Uterus (tissue), 4 donors: ENCODE measurements around the gene KDM4C. TPM values are rescaled to one million over a fixed set of nuclear protein-coding genes. Genes with fewer than 3 reads are reported as not detected.

ENCODE experiments used
- DNase-seq, 2 donors: peaks; one replicate each; pipeline ENCODE4 v3.0.0-alpha.2; 2019 to 2020
- H3K27ac ChIP-seq, 2 donors: fragments of 200-600 bp; sonication (generic); 1 replicate in 1 of 2; 2 replicates in 1 of 2; pipeline ENCODE4 v1.5.1; 2016 to 2018
- H3K27me3 ChIP-seq, 2 donors: fragments of 200-600 bp; sonication (generic); one replicate each; pipeline ENCODE4 v1.5.1; 2018 to 2019; ENCODE audit warnings: control low read depth in 1 of 2
- H3K36me3 ChIP-seq, 2 donors: fragments of 200-600 bp; sonication (generic); one replicate each; pipeline ENCODE4 v1.5.1; 2019; ENCODE audit warnings: control low read depth in 1 of 2
- H3K4me1 ChIP-seq, 2 donors: fragments of 200-600 bp; sonication (generic); one replicate each; pipeline ENCODE4 v1.5.1; 2018 to 2019; ENCODE audit warnings: control low read depth in 1 of 2
- H3K4me3 ChIP-seq, 2 donors: fragments of 200-600 bp; sonication (generic); 1 replicate in 1 of 2; 2 replicates in 1 of 2; pipeline ENCODE4 v1.5.1; 2018 to 2019; ENCODE audit warnings: mild to moderate bottlenecking in 1 of 2
- H3K9me3 ChIP-seq, 2 donors: fragments of 200-600 bp; sonication (generic); one replicate each; pipeline ENCODE4 v1.5.1; 2019; ENCODE audit warnings: control low read depth in 1 of 2
- CTCF ChIP-seq, 4 experiments: fragments of 200-600 bp in 2 of 4; fragments of 450-650 bp in 2 of 4; sonication (generic) in 2 of 4; IDR thresholded peaks; one replicate each; pipeline ENCODE4 v1.5.1; 2016 to 2019; ENCODE audit warnings: antibody characterized with exemption in 4 of 4, mild to moderate bottlenecking in 2 of 4, moderate library complexity in 1 of 4
- POLR2A ChIP-seq, 2 donors: fragments of 450-650 bp; IDR thresholded peaks; one replicate each; pipeline ENCODE4 v1.6.1; 2016; ENCODE audit warnings: antibody characterized with exemption in 2 of 2, mild to moderate bottlenecking in 1 of 2, moderate library complexity in 1 of 2
- intact Hi-C: fragments of 100-400 bp; cut with DNase I; formaldehyde crosslinking; loops from one replicate; pipeline ENCODE4 v1.15.1; 2023; ENCODE audit warnings: low total_unique reads
- total RNA-seq, 4 donors: library from RNA; depleted of rRNA in 3 of 4; stranded (reverse); fragments of >200 nt in 3 of 4; gene quantifications; one replicate each; pipeline versions ENCODE4 v1.1.0 to v1.2.4, GENCODE V29; 2014 to 2023
- donor health status: DM: yes; HTN: yes; CAD: no.

Gene KDM4C
- total RNA-seq, 4 donors from 2014 or later: 29.1 to 61.4 (median 45.5) TPM

DNA sequence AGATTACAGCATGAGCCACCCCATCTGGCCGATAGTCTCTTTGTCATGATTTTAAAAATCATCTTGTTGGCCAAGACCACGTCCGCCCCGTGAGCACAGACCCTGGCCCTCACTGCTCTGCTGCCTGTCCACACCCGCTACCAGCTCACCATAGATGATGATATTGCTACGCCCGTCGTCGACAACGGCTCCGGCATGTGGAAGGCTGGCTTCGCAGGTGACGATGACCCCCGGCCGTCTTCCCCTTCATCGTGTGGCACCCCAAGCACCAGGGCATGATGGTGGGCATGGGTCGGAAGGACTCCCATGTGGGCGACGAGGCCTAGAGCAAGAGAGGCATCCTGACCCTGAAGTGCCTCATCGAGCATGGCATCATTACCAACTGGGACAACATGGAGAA lies 76.5 kb downstream of the KDM4C start:
- H3K27ac ChIP-seq: no peak overlapping the region
- no peaks in the 10 kb centered on the region for H3K4me1 ChIP-seq
- intact Hi-C loops: no loop called here
- DNase-seq: no peak
- TF ChIP-seq POLR2A (IDR thresholded peaks at IDR 0.05): no peak
- TF ChIP-seq CTCF (IDR thresholded peaks at IDR 0.05): no peak
- H3K9me3 ChIP-seq: no peaks in the 10 kb centered on the region
- H3K4me3 ChIP-seq: no peak overlapping the region
- H3K36me3 ChIP-seq: no peaks in the 10 kb centered on the region
- no peaks in the 10 kb centered on the region for H3K27me3 ChIP-seq

DNA sequence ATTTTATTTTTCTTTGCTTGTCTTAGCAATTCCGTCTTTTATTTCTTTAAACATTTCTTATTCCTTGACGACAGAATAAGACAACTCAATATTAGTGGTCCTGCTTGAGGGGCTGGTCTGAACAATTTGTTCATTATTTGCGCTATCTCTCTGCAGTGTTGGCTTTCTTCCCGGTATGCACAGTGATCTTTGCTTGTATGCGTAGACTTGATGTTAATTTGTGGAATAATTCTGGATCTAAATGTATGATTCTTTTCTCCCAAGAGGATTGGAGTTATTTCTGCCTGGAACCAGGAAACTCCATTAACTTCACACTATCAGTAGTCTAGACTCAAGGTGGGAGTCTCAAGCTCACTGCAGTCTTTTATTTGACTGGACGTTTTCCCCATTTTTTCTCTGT lies 80.4 kb downstream of the KDM4C start:
- H3K27me3 ChIP-seq: no peaks in the 10 kb centered on the region
- H3K4me3 ChIP-seq: no peak overlapping the region
- no peaks in the 10 kb centered on the region for H3K4me1 ChIP-seq
- no peaks in the 10 kb centered on the region for H3K36me3 ChIP-seq
- TF ChIP-seq POLR2A (IDR thresholded peaks at IDR 0.05): no peak
- no peak for TF ChIP-seq CTCF (IDR thresholded peaks at IDR 0.05)
- H3K9me3 ChIP-seq: no peaks in the 10 kb centered on the region
- intact Hi-C loops: no loop called here
- no peak for DNase-seq
- no peak overlapping the region for H3K27ac ChIP-seq

- intact Hi-C loops: no loop called here
Measured at GRCh38 chr9:6842584-6842947, 84.8 kb downstream of the KDM4C start.

GRCh38 chr9:6843742-6844141 lies 86.0 kb downstream of the KDM4C start:
- Histone ChIP-seq H3K36me3 (no peaks in the 10 kb centered on the region), H3K4me1 (no peaks in the 10 kb centered on the region), H3K27ac (no peak overlapping the region), H3K4me3 (no peak overlapping the region), H3K27me3 (no peaks in the 10 kb centered on the region), H3K9me3 (no peaks in the 10 kb centered on the region)
- TF ChIP-seq CTCF (IDR thresholded peaks at IDR 0.05): no peak
- DNase-seq: no peak
- intact Hi-C loops: no loop called here

More at GRCh38 chr9:6842584-6842947, 84.8 kb downstream of the KDM4C start:
- no peak overlapping the region for H3K4me3 ChIP-seq
- H3K36me3 ChIP-seq: no peaks in the 10 kb centered on the region
- H3K9me3 ChIP-seq: no peaks in the 10 kb centered on the region
- TF ChIP-seq CTCF (IDR thresholded peaks at IDR 0.05): no peak
- no peak for TF ChIP-seq POLR2A (IDR thresholded peaks at IDR 0.05)
- no peaks in the 10 kb centered on the region for H3K4me1 ChIP-seq
- H3K27ac ChIP-seq: no peak overlapping the region
- no peaks in the 10 kb centered on the region for H3K27me3 ChIP-seq
- no peak for DNase-seq

GRCh38 chr9:6844267-6844666 lies 86.5 kb downstream of the KDM4C start:
- Histone ChIP-seq H3K36me3 (no peaks in the 10 kb centered on the region), H3K4me3 (no peak overlapping the region), H3K27ac (no peak overlapping the region), H3K9me3 (no peaks in the 10 kb centered on the region), H3K4me1 (no peaks in the 10 kb centered on the region), H3K27me3 (no peaks in the 10 kb centered on the region)
- TF ChIP-seq CTCF (IDR thresholded peaks at IDR 0.05) (no peak), POLR2A (IDR thresholded peaks at IDR 0.05) (no peak)
- intact Hi-C loops: no loop called here
- DNase-seq: no peak
